Hepatocyte (in vitro differentiated cells): ENCODE data around the gene MYL3.

Source experiments
- CTCF ChIP-seq: fragments of 200-600 bp; sonication (generic); IDR thresholded peaks from 2 replicates; pipeline ENCODE4 v1.5.1; 2016; ENCODE audit warnings: antibody characterized with exemption, mild to moderate bottlenecking; ENCODE audit not compliant: poor library complexity
- EZH2 ChIP-seq: fragments of 200-600 bp; sonication (generic); IDR thresholded peaks from 2 replicates; pipeline ENCODE4 v1.6.1; 2016; ENCODE audit warnings: antibody characterized with exemption, mild to moderate bottlenecking, borderline replicate concordance
- EZH2phosphoT487 ChIP-seq: fragments of 200-600 bp; sonication (generic); IDR thresholded peaks from one replicate; pipeline ENCODE4 v1.6.1; 2018; ENCODE audit warnings: antibody characterized with exemption, mild to moderate bottlenecking, low read depth, moderate library complexity; ENCODE audit not compliant: unreplicated experiment, severe bottlenecking

GRCh38 chr3:46905213-46905560, 41.9 kb upstream of the MYL3 start:
- no peak for TF ChIP-seq EZH2
- no peak for TF ChIP-seq CTCF
- TF ChIP-seq EZH2phosphoT487 = no peak
